Breast epithelium (tissue), 4 donors: ENCODE data around the gene OR51M1. TPM values are rescaled to one million over a fixed set of nuclear protein-coding genes. Genes with fewer than 3 reads are reported as not detected.
"Not testable (repeated sequence)": the region's sequence is repeated elsewhere in the genome, so short reads cannot be mapped to it uniquely, and the experiment has no call there.

Source experiments
- DNase-seq, 2 donors: peaks; one replicate each; pipeline ENCODE4 v3.0.0-alpha.2; 2019; ENCODE audit warnings: low spot score in 2 of 2
- H3K27ac ChIP-seq, 2 donors: fragments of 200-600 bp; sonication (generic) in 1 of 2; one replicate each; pipeline ENCODE4 v1.5.1; 2016 to 2019; ENCODE audit warnings: mild to moderate bottlenecking in 1 of 2
- H3K27me3 ChIP-seq, 2 donors: fragments of 200-600 bp; sonication (generic) in 1 of 2; one replicate each; pipeline versions ENCODE4 v1.5.1 to v1.6.0; 2017 to 2019; ENCODE audit warnings: control low read depth in 1 of 2, mild to moderate bottlenecking in 1 of 2
- H3K36me3 ChIP-seq: fragments of 200-600 bp; one replicate; pipeline ENCODE4 v1.5.1; 2019
- H3K4me1 ChIP-seq, 2 donors: fragments of 200-600 bp; sonication (generic); one replicate each; pipeline ENCODE4 v1.5.1; 2016 to 2019; ENCODE audit warnings: control low read depth in 1 of 2
- H3K4me3 ChIP-seq, 3 donors: fragments of 200-600 bp; sonication (generic); 1 replicate in 2 of 3; 2 replicates in 1 of 3; pipeline ENCODE4 v1.5.1; 2016 to 2019; ENCODE audit warnings: mild to moderate bottlenecking in 3 of 3, moderate library complexity in 2 of 3
- H3K9me3 ChIP-seq, 2 donors: fragments of 200-600 bp; sonication (generic) in 1 of 2; one replicate each; pipeline ENCODE4 v1.5.1; 2016 to 2019; ENCODE audit warnings: control low read depth in 1 of 2
- POLR2A ChIP-seq: fragments of 450-650 bp; IDR thresholded peaks from one replicate; pipeline ENCODE4 v1.6.1; 2016; ENCODE audit warnings: antibody characterized with exemption, mild to moderate bottlenecking, moderate library complexity
- POLR2AphosphoS5 ChIP-seq, 3 donors: sonication (generic); formaldehyde crosslinking; IDR thresholded peaks; one replicate each; pipeline ENCODE4 v1.6.1; 2017; ENCODE audit warnings: antibody characterized with exemption in 3 of 3
- intact Hi-C: fragments of 100-400 bp; cut with DNase I; formaldehyde crosslinking; loops from one replicate; pipeline ENCODE4 v1.15.1; 2023; ENCODE audit warnings: low total_unique reads
- total RNA-seq, 3 donors: library from RNA; depleted of rRNA; stranded (reverse); fragments of >200 nt; gene quantifications; one replicate each; pipeline ENCODE4 v1.1.0, GENCODE V29; 2016
- TF ChIP-seq, protein P1 (sequence below), 3 donors: fragments of 450-650 bp; IDR thresholded peaks; one replicate each; pipeline ENCODE4 v1.5.1; 2016 to 2017; ENCODE audit warnings: antibody characterized with exemption in 3 of 3, mild to moderate bottlenecking in 3 of 3, moderate library complexity in 3 of 3

OR51M1 gene
- total RNA-seq, result not detected

GRCh38 chr11:5383576-5383975 is at the start of gene OR51M1:
TSS of gene OR51M1 (plus strand) at chr11:5383812. CDS start at chr11:5389399, 5,587 bp downstream.
- H3K27me3 ChIP-seq, result no peaks in the 10 kb centered on the region
- DNase-seq, result no peak
- TF ChIP-seq, protein P1, sequence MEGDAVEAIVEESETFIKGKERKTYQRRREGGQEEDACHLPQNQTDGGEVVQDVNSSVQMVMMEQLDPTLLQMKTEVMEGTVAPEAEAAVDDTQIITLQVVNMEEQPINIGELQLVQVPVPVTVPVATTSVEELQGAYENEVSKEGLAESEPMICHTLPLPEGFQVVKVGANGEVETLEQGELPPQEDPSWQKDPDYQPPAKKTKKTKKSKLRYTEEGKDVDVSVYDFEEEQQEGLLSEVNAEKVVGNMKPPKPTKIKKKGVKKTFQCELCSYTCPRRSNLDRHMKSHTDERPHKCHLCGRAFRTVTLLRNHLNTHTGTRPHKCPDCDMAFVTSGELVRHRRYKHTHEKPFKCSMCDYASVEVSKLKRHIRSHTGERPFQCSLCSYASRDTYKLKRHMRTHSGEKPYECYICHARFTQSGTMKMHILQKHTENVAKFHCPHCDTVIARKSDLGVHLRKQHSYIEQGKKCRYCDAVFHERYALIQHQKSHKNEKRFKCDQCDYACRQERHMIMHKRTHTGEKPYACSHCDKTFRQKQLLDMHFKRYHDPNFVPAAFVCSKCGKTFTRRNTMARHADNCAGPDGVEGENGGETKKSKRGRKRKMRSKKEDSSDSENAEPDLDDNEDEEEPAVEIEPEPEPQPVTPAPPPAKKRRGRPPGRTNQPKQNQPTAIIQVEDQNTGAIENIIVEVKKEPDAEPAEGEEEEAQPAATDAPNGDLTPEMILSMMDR (IDR thresholded peaks at IDR 0.05), result no peak
- TF ChIP-seq POLR2A, result no peak
- TF ChIP-seq POLR2AphosphoS5 (IDR thresholded peaks at IDR 0.05), result no peak
- H3K9me3 ChIP-seq, result no peaks in the 10 kb centered on the region
- H3K27ac ChIP-seq, result no peak within 1 kb of the TSS
- H3K4me3 ChIP-seq, result no peak within 1 kb of the TSS
- no peaks in the 10 kb centered on the region for H3K4me1 ChIP-seq
- H3K36me3 ChIP-seq, result no peaks in the 10 kb centered on the region
- intact Hi-C loops, result no loop called here

- Histone ChIP-seq H3K36me3 (no peaks in the 10 kb centered on the region), H3K27me3 (no peaks in the 10 kb centered on the region), H3K9me3 (no peaks in the 10 kb centered on the region), H3K4me3 (no peak overlapping the region), H3K27ac (no peak overlapping the region), H3K4me1 (no peaks in the 10 kb centered on the region)
- no peak for DNase-seq
- TF ChIP-seq, protein P1 (IDR thresholded peaks at IDR 0.05), result no peak
- no peak for TF ChIP-seq POLR2A
- TF ChIP-seq POLR2AphosphoS5 (IDR thresholded peaks at IDR 0.05), result no peak
- intact Hi-C loops, result no loop called here
These were observed 48.4 kb upstream of the OR51M1 start for GRCh38 chr11:5335170-5335569.

GRCh38 chr11:5336331-5336730 is 47.3 kb upstream of the OR51M1 start:
- intact Hi-C loops, result no loop called here
- Histone ChIP-seq H3K4me1 (no peaks in the 10 kb centered on the region), H3K9me3 (no peaks in the 10 kb centered on the region), H3K27ac (no peak overlapping the region), H3K36me3 (no peaks in the 10 kb centered on the region), H3K4me3 (no peak overlapping the region), H3K27me3 (no peaks in the 10 kb centered on the region)
- DNase-seq, result no peak
- TF ChIP-seq POLR2AphosphoS5 (IDR thresholded peaks at IDR 0.05), result no peak
- TF ChIP-seq, protein P1 (IDR thresholded peaks at IDR 0.05), result no peak
- no peak for TF ChIP-seq POLR2A

- H3K4me3 ChIP-seq, H3K27ac ChIP-seq, H3K36me3 ChIP-seq, DNase-seq, intact Hi-C loops, H3K27me3 ChIP-seq, H3K4me1 ChIP-seq, H3K9me3 ChIP-seq: not testable (repeated sequence)
These were observed 46.4 kb upstream of the OR51M1 start for GRCh38 chr11:5337253-5337652.

DNA sequence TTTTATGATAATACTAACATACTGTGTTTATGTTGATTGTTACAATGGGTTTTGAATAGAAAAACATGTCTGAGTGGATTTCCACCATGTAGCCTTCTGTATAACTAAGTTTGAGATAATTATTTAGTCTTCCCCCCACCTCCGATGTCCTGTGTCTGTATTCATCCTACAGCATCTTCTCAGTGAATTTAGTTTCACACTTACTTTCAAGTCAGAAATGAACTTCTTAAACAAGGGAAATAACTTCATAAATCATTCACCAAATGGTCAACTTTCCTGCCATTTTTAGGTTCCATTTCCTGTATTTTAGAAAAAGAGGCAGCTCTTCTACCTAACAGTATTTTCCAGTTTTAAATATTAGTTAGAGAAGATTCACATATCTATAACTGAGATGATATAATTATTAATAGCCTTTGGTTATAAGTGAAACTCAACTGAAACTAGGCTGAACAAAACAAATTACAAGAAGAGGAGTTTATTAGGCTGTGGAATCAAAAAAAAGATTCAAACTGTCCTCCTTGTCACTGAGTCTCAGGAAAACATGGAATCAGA is 43.8 kb upstream of the OR51M1 start:
- Histone ChIP-seq H3K36me3 (no peaks in the 10 kb centered on the region), H3K4me1 (no peaks in the 10 kb centered on the region), H3K9me3 (no peaks in the 10 kb centered on the region), H3K4me3 (no peak overlapping the region), H3K27ac (no peak overlapping the region), H3K27me3 (no peaks in the 10 kb centered on the region)
- intact Hi-C loops, result no loop called here
- no peak for TF ChIP-seq POLR2A
- TF ChIP-seq POLR2AphosphoS5 (IDR thresholded peaks at IDR 0.05), result no peak
- no peak for DNase-seq

- Histone ChIP-seq H3K27ac (no peak within 1 kb of the TSS), H3K4me3 (no peak within 1 kb of the TSS), H3K4me1 (no peaks in the 10 kb centered on the region), H3K9me3 (no peaks in the 10 kb centered on the region), H3K36me3 (no peaks in the 10 kb centered on the region), H3K27me3 (no peaks in the 10 kb centered on the region)
- no peak for TF ChIP-seq POLR2A
- TF ChIP-seq, protein P1 (IDR thresholded peaks at IDR 0.05), result no peak
- no peak for TF ChIP-seq POLR2AphosphoS5 (IDR thresholded peaks at IDR 0.05)
- intact Hi-C loops, result no loop called here
- DNase-seq, result no peak
These were observed 39.9 kb upstream of the OR51M1 start, which contains the start of gene OR51B5 for GRCh38 chr11:5343474-5344335. TSS of gene OR51B5 (minus strand) at chr11:5343524. CDS start at chr11:5343524, 0 bp downstream.
